Natural killer cell (primary cell): Measurements from ENCODE around the gene RBM10. TPM values are rescaled to one million over a fixed set of nuclear protein-coding genes. Genes with fewer than 3 reads are reported as not detected.
"Not testable (repeated sequence)": the region's sequence is repeated elsewhere in the genome, so short reads cannot be mapped to it uniquely, and the experiment has no call there.

Source experiments
- ATAC-seq, 3 donors: fragments of 150-1000 bp in 2 of 3; fragments of 200-7000 bp in 1 of 3; cut with Tn5 transposase; 1 replicate in 1 of 3; 2 replicates in 2 of 3; pipeline ENCODE4 v1.10.0; 2021; ENCODE audit warnings: mild to moderate bottlenecking in 2 of 3, moderate library complexity in 2 of 3
- DNase-seq, 2 donors: peaks; one replicate each; pipeline versions ENCODE4 v3.0.0 to v3.0.0-alpha.2; 2013 to 2021; ENCODE audit warnings: mixed read lengths in 1 of 2
- H3K27ac ChIP-seq: one replicate; pipeline ENCODE4 v1.5.1; 2013; ENCODE audit warnings: mild to moderate bottlenecking, low read length
- H3K27me3 ChIP-seq: one replicate; pipeline ENCODE4 v1.6.1; 2013; ENCODE audit warnings: low read length; ENCODE audit not compliant: control insufficient read depth, insufficient read depth
- H3K36me3 ChIP-seq: one replicate; pipeline ENCODE4 v1.6.1; 2013; ENCODE audit warnings: low read length; ENCODE audit not compliant: control insufficient read depth, insufficient read depth
- H3K4me1 ChIP-seq: one replicate; pipeline ENCODE4 v1.6.1; 2013; ENCODE audit warnings: low read length; ENCODE audit not compliant: control insufficient read depth, insufficient read depth
- H3K4me3 ChIP-seq: one replicate; pipeline ENCODE4 v1.5.1; 2013; ENCODE audit warnings: low read length
- H3K9me3 ChIP-seq: one replicate; pipeline ENCODE4 v1.6.1; 2013; ENCODE audit warnings: low read length; ENCODE audit not compliant: control insufficient read depth, insufficient read depth
- H3K27ac Mint-ChIP-seq, 2 donors: one replicate each; pipeline ENCODE4 v1.8.0; 2022; ENCODE audit warnings: mild to moderate bottlenecking in 2 of 2, mixed read lengths in 2 of 2, moderate library complexity in 1 of 2
- H3K27me3 Mint-ChIP-seq, 2 donors: one replicate each; pipeline ENCODE4 v1.8.0; 2022; ENCODE audit warnings: low read depth in 2 of 2, mixed read lengths in 2 of 2
- H3K36me3 Mint-ChIP-seq: one replicate; pipeline ENCODE4 v1.8.0; 2022; ENCODE audit warnings: mixed read lengths
- H3K4me1 Mint-ChIP-seq, 2 donors: one replicate each; pipeline ENCODE4 v1.8.0; 2022; ENCODE audit warnings: mixed read lengths in 2 of 2
- H3K4me3 Mint-ChIP-seq: one replicate; pipeline ENCODE4 v1.8.0; 2022; ENCODE audit warnings: mild to moderate bottlenecking, moderate library complexity, mixed read lengths
- H3K9me3 Mint-ChIP-seq, 2 donors: one replicate each; pipeline ENCODE4 v1.8.0; 2022; ENCODE audit warnings: mixed read lengths in 2 of 2
- CTCF ChIP-seq: fragments of 200-600 bp; IDR thresholded peaks from one replicate; pipeline ENCODE4 v1.8.0; 2022; ENCODE audit warnings: antibody characterized with exemption
- WGBS: methylation state at CpG from one replicate; pipeline ENCODE4 v1.1.7; 2013; ENCODE audit warnings: missing lambda C conversion rate; ENCODE audit not compliant: insufficient coverage; 5-methylcytosine and 5-hydroxymethylcytosine counted together
- intact Hi-C: fragments of 100-400 bp; cut with micrococcal nuclease; formaldehyde crosslinking; loops from one replicate; pipeline ENCODE4 v1.14.2; 2022
- total RNA-seq, 4 donors: library from RNA; stranded (reverse); fragments of 120-200 nt in 1 of 4; gene quantifications; one replicate each; pipeline versions ENCODE4 v1.2.3 to v1.2.4, GENCODE V29; 2013 to 2022

The RBM10 gene
- total RNA-seq, 3 donors from 2014 or later (not counting 1 experiment from before 2014, with no cell fraction given), result 37.5 to 43.7 (median 39.4) TPM

GRCh38 chrX:47101206-47101605 is 43.8 kb upstream of the RBM10 start:
- Histone ChIP-seq H3K27ac (no peak overlapping the region), H3K36me3 (no peaks in the 10 kb centered on the region), H3K4me1 (no peaks in the 10 kb centered on the region), H3K27me3 (no peaks in the 10 kb centered on the region), H3K4me3 (no peak overlapping the region), H3K9me3 (no peaks in the 10 kb centered on the region)
- H3K4me3 Mint-ChIP-seq, result no peak overlapping the region
- intact Hi-C loops, result no loop called here
- ATAC-seq (no peak), DNase-seq (no peak)
- no peak for TF ChIP-seq CTCF
- no peaks in the 10 kb centered on the region for H3K4me1 Mint-ChIP-seq
- H3K36me3 Mint-ChIP-seq, result no peaks in the 10 kb centered on the region
- WGBS, result 100% methylated on average over 2 of the region's 4 CpGs
- no peak overlapping the region for H3K27ac Mint-ChIP-seq
- H3K27me3 Mint-ChIP-seq, result peaks cover 3 to 21% of the 10 kb centered on the region in 2 donors
- H3K9me3 Mint-ChIP-seq, result no peaks in the 10 kb centered on the region

DNA sequence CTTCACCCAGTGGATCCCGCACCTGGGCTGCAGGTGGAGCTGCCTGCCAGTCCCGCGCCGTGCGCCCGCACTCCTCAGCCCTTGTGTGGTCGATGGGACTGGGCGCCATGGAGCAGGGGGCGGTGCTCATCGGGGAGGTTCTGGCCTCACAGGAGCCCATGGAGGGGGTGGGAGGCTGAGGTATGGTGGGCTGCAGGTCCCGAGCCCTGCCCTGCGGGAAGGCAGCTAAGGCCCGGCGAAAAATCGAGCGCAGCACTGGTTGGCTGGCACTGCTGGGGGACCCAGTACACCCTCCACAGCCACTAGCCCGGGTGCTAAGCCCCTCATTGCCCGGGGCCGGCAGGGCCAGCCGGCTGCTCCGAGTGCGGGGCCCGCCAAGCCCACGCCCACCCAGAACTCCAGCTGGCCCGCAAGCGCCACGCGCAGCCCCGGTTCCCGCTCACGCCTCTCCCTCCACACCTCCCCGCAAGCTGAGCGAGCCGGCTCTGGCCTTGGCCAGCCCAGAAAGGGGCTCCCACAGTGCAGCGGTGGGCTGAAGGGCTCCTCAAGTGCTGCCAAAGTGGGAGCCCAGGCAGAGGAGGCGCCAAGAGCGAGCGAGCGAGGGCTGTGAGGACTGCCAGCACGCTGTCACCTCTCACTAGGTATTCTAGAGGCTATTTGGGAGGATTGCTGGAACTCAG is 33.9 kb upstream of the RBM10 start:
- DNase-seq, H3K36me3 ChIP-seq, H3K4me3 ChIP-seq, H3K4me3 Mint-ChIP-seq, H3K27me3 ChIP-seq, H3K4me1 Mint-ChIP-seq, H3K9me3 Mint-ChIP-seq, H3K27ac ChIP-seq, H3K4me1 ChIP-seq, H3K9me3 ChIP-seq, intact Hi-C loops, ATAC-seq, H3K36me3 Mint-ChIP-seq, H3K27me3 Mint-ChIP-seq, H3K27ac Mint-ChIP-seq: not testable (repeated sequence)
- WGBS, result 97% methylated on average over 16 of the region's 40 CpGs

DNA sequence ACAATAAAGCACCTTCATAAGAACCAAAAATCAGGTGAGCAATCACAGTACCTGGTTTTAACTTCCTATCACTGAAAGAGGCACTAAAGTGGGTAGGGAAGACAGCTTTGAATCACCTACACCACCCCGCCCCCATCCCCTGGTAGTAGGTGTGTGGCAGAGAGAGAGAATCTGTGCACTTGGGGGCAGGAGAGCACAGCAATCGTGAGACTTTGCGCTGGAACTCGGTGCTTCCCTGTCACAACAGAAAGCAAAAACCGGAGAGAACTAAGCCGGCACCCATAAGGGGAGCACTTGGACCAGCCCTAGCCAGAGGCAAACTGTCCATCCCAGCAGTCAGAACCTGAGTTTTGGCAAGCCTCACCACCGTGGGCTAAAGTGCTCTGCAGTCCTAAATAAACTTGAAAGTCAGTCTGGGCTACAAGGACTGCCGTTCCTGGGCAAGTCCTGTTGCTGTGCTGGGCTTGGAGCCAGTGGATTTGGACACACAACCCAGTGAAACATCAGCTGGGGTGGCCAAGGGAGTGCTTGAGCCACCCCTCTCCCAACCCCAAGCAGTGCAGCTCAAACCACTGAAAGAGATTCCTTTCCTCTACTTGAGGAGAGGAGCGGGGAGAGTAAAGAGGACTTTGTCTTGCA is 32.6 kb upstream of the RBM10 start:
- no peak overlapping the region for H3K27ac ChIP-seq
- H3K36me3 ChIP-seq, result no peaks in the 10 kb centered on the region
- H3K9me3 Mint-ChIP-seq, result no peaks in the 10 kb centered on the region
- no peaks in the 10 kb centered on the region for H3K36me3 Mint-ChIP-seq
- H3K27me3 ChIP-seq, result no peaks in the 10 kb centered on the region
- DNase-seq (no peak), ATAC-seq (no peak)
- no peaks in the 10 kb centered on the region for H3K9me3 ChIP-seq
- intact Hi-C loops, result no loop called here
- 77% methylated on average over 7 of the region's 9 CpGs for WGBS
- no peak overlapping the region for H3K4me3 Mint-ChIP-seq
- H3K4me1 Mint-ChIP-seq, result no peaks in the 10 kb centered on the region
- TF ChIP-seq CTCF, result no peak
- no peaks in the 10 kb centered on the region for H3K4me1 ChIP-seq
- H3K4me3 ChIP-seq, result no peak overlapping the region
- H3K27me3 Mint-ChIP-seq, result peaks cover 0 to 7% of the 10 kb centered on the region in 2 donors
- H3K27ac Mint-ChIP-seq, result no peak overlapping the region

- H3K27ac Mint-ChIP-seq, H3K4me1 ChIP-seq, H3K36me3 ChIP-seq, H3K4me3 Mint-ChIP-seq, H3K27me3 Mint-ChIP-seq, intact Hi-C loops, H3K4me3 ChIP-seq, H3K27ac ChIP-seq, ATAC-seq, DNase-seq, H3K4me1 Mint-ChIP-seq, H3K9me3 ChIP-seq, H3K27me3 ChIP-seq, H3K9me3 Mint-ChIP-seq, H3K36me3 Mint-ChIP-seq: not testable (repeated sequence)
- 93% methylated on average over 5 of the region's 7 CpGs for WGBS
These were observed 28.4 kb upstream of the RBM10 start for GRCh38 chrX:47116551-47117110.

GRCh38 chrX:47124466-47124865 is 20.6 kb upstream of the RBM10 start:
- 88% methylated on average over 2 of the region's 3 CpGs for WGBS
- H3K27me3 Mint-ChIP-seq, H3K27ac Mint-ChIP-seq, H3K9me3 ChIP-seq, intact Hi-C loops, ATAC-seq, H3K4me3 ChIP-seq, H3K36me3 ChIP-seq, H3K27me3 ChIP-seq, H3K9me3 Mint-ChIP-seq, H3K4me1 Mint-ChIP-seq, H3K27ac ChIP-seq, DNase-seq, H3K4me1 ChIP-seq, H3K36me3 Mint-ChIP-seq, H3K4me3 Mint-ChIP-seq: not testable (repeated sequence)
